Endothelial cell of umbilical vein (primary cell): ENCODE measurements around the gene BAG3.

Experiments used
- CTCF ChIP-seq, 2 donors: IDR thresholded peaks; 1 replicate in 1 of 2; 2 replicates in 1 of 2; pipeline ENCODE4 v1.5.1; 2011; ENCODE audit warnings: low read length in 2 of 2, mild to moderate bottlenecking in 2 of 2, moderate library complexity in 2 of 2, control low read depth in 1 of 2, inconsistent platforms in 1 of 2, low read depth in 1 of 2; ENCODE audit not compliant: insufficient read depth in 1 of 2; ENCODE audit errors: extremely low read depth in 1 of 2
- EZH2 ChIP-seq: IDR thresholded peaks from 2 replicates; pipeline ENCODE4 v1.6.1; 2012; ENCODE audit warnings: borderline replicate concordance, low read depth, mild to moderate bottlenecking, moderate library complexity, low read length, inconsistent platforms; ENCODE audit not compliant: severe bottlenecking
- GATA2 ChIP-seq: IDR thresholded peaks from 2 replicates; pipeline ENCODE4 v1.7.0; 2011; ENCODE audit warnings: low read depth, mild to moderate bottlenecking, moderate library complexity, mixed read lengths, low read length; ENCODE audit not compliant: insufficient read length, insufficient read depth
- JUN ChIP-seq: IDR thresholded peaks from 2 replicates; pipeline ENCODE4 v1.6.1; 2011; ENCODE audit warnings: borderline replicate concordance, low read depth; ENCODE audit not compliant: insufficient read length, insufficient read depth
- MAX ChIP-seq: IDR thresholded peaks from 2 replicates; pipeline ENCODE4 v1.6.1; 2011; ENCODE audit not compliant: insufficient read depth, insufficient read length
- MYC ChIP-seq: IDR thresholded peaks from one replicate; pipeline ENCODE4 v1.6.1; 2011; ENCODE audit warnings: mild to moderate bottlenecking, low read depth, low read length
- POLR2A ChIP-seq: IDR thresholded peaks from 2 replicates; pipeline ENCODE4 v1.6.1; 2012; ENCODE audit warnings: low read depth, mild to moderate bottlenecking, control low read depth, low read length
- POLR2AphosphoS5 ChIP-seq: IDR thresholded peaks from 2 replicates; pipeline ENCODE4 v1.6.1; 2012; ENCODE audit warnings: low read depth, mild to moderate bottlenecking, control low read depth, low read length, moderate library complexity; ENCODE audit not compliant: insufficient read depth

GRCh38 chr10:119644994-119645393, 6.2 kb upstream of the BAG3 start:
- no peak for TF ChIP-seq POLR2A
- TF ChIP-seq CTCF (IDR thresholded peaks at IDR 0.05; ENCODE audit: extremely low read depth in 1 of 2, insufficient read depth in 1 of 2, low read depth in 1 of 2, low read length in 2 of 2) = no peak
- no peak for TF ChIP-seq MAX
- TF ChIP-seq MYC = no peak
- TF ChIP-seq EZH2 = no peak
- no peak for TF ChIP-seq GATA2
- TF ChIP-seq JUN = no peak
- no peak for TF ChIP-seq POLR2AphosphoS5
